HEK293 (cell line): Measurements from ENCODE around the gene SMIM30.

ENCODE experiments used
- CTCF ChIA-PET: fragments of 350-600 bp; formaldehyde crosslinking; extraction: SDS; loops from one replicate; lab custom pipeline; 2021; ENCODE audit warnings: antibody characterized with exemption; lab: Yijun Ruan, JAX
- POLR2A ChIA-PET: fragments of 300-600 bp; formaldehyde crosslinking; extraction: SDS; loops from one replicate; lab custom pipeline; 2020; ENCODE audit warnings: antibody characterized with exemption, inconsistent platforms; lab: Yijun Ruan, JAX
- H3K27ac ChIP-seq: fragments of 200-500 bp; sonication (Bioruptor generic); 2 replicates; pipeline ENCODE4 v1.5.1; 2014; ENCODE audit warnings: low read depth, low read length, control low read depth, inconsistent platforms; ENCODE audit errors: extremely low read depth
- H3K36me3 ChIP-seq, 2 experiments: fragments of 200-500 bp in 1 of 2; sonication (Bioruptor generic) in 1 of 2; 1 replicate in 1 of 2; 2 replicates in 1 of 2; pipeline ENCODE4 v1.5.1; 2014 to 2017; ENCODE audit warnings: inconsistent platforms in 2 of 2, low read length in 2 of 2; ENCODE audit not compliant: control insufficient read depth in 2 of 2, insufficient read depth in 1 of 2
- H3K4me1 ChIP-seq: fragments of 200-500 bp; sonication (Bioruptor generic); 2 replicates; pipeline ENCODE4 v1.5.1; 2014; ENCODE audit warnings: mild to moderate bottlenecking, low read length, inconsistent platforms; ENCODE audit not compliant: control insufficient read depth, insufficient read depth
- H3K4me3 ChIP-seq: 2 replicates; pipeline ENCODE4 v1.5.1; 2011; ENCODE audit warnings: low read depth, mild to moderate bottlenecking, control low read depth, low read length, moderate library complexity
- H3K9me3 ChIP-seq: fragments of 200-500 bp; sonication (Bioruptor generic); 2 replicates; pipeline ENCODE4 v1.5.1; 2014; ENCODE audit warnings: low read depth, low read length, inconsistent platforms; ENCODE audit not compliant: control insufficient read depth, insufficient read depth
- FEZF1 ChIP-seq: fragments of 450-650 bp; formaldehyde crosslinking; IDR thresholded peaks from 2 replicates; pipeline ENCODE4 v1.5.1; 2016; ENCODE audit warnings: missing biosample characterization, missing genetic modification characterization
- KLF9 ChIP-seq: fragments of 450-650 bp; formaldehyde crosslinking; IDR thresholded peaks from 2 replicates; pipeline ENCODE4 v1.5.1; 2016; ENCODE audit warnings: missing biosample characterization, missing genetic modification characterization, low read depth
- MYNN ChIP-seq: fragments of 450-650 bp; formaldehyde crosslinking; IDR thresholded peaks from 2 replicates; pipeline ENCODE4 v1.5.1; 2016; ENCODE audit warnings: missing biosample characterization, missing genetic modification characterization, borderline replicate concordance
- SCRT1 ChIP-seq: fragments of 450-650 bp; formaldehyde crosslinking; IDR thresholded peaks from 2 replicates; pipeline ENCODE4 v1.5.1; 2016; ENCODE audit warnings: missing biosample characterization, missing genetic modification characterization, borderline replicate concordance
- ZBTB20 ChIP-seq: fragments of 450-650 bp; formaldehyde crosslinking; IDR thresholded peaks from 2 replicates; pipeline ENCODE4 v1.5.1; 2016; ENCODE audit warnings: missing biosample characterization, missing genetic modification characterization
- ZBTB44 ChIP-seq: fragments of 450-650 bp; IDR thresholded peaks from 2 replicates; pipeline ENCODE4 v1.5.1; 2018; ENCODE audit warnings: missing biosample characterization, mild to moderate bottlenecking, missing genetic modification characterization
- ZBTB48 ChIP-seq: fragments of 450-650 bp; formaldehyde crosslinking; IDR thresholded peaks from 2 replicates; pipeline ENCODE4 v1.5.1; 2016; ENCODE audit warnings: missing biosample characterization, missing genetic modification characterization
- ZBTB8A ChIP-seq: fragments of 450-650 bp; formaldehyde crosslinking; IDR thresholded peaks from 2 replicates; pipeline ENCODE4 v1.5.1; 2016; ENCODE audit warnings: missing biosample characterization, missing genetic modification characterization
- ZFHX2 ChIP-seq: fragments of 450-650 bp; formaldehyde crosslinking; conservative IDR thresholded peaks from 2 replicates; pipeline ENCODE4 v1.5.1; 2016; ENCODE audit warnings: missing biosample characterization, missing genetic modification characterization
- ZNF114 ChIP-seq: fragments of 450-650 bp; formaldehyde crosslinking; IDR thresholded peaks from 2 replicates; pipeline ENCODE4 v1.5.0; 2017; ENCODE audit warnings: missing biosample characterization, missing genetic modification characterization
- ZNF202 ChIP-seq: fragments of 450-650 bp; formaldehyde crosslinking; IDR thresholded peaks from 2 replicates; pipeline ENCODE4 v1.5.1; 2016; ENCODE audit warnings: missing biosample characterization, missing genetic modification characterization, borderline replicate concordance
- ZNF239 ChIP-seq: fragments of 450-650 bp; formaldehyde crosslinking; IDR thresholded peaks from 2 replicates; pipeline ENCODE4 v1.5.1; 2016; ENCODE audit warnings: missing biosample characterization, missing genetic modification characterization
- ZNF311 ChIP-seq: fragments of 450-650 bp; formaldehyde crosslinking; IDR thresholded peaks from 2 replicates; pipeline ENCODE4 v1.5.1; 2017; ENCODE audit warnings: missing biosample characterization, missing genetic modification characterization, borderline replicate concordance
- ZNF350 ChIP-seq: fragments of 450-650 bp; formaldehyde crosslinking; IDR thresholded peaks from 2 replicates; pipeline ENCODE4 v1.5.0; 2017; ENCODE audit warnings: missing biosample characterization, mild to moderate bottlenecking, missing genetic modification characterization
- ZNF366 ChIP-seq: fragments of 450-650 bp; formaldehyde crosslinking; conservative IDR thresholded peaks from 2 replicates; pipeline ENCODE4 v1.5.1; 2016; ENCODE audit warnings: missing biosample characterization, missing genetic modification characterization
- ZNF426 ChIP-seq: fragments of 450-650 bp; formaldehyde crosslinking; IDR thresholded peaks from 2 replicates; pipeline ENCODE4 v1.5.1; 2017; ENCODE audit warnings: missing biosample characterization, missing genetic modification characterization, mild to moderate bottlenecking, inconsistent platforms, moderate library complexity
- ZNF548 ChIP-seq: fragments of 450-650 bp; formaldehyde crosslinking; IDR thresholded peaks from 2 replicates; pipeline ENCODE4 v1.5.1; 2016; ENCODE audit warnings: missing biosample characterization, missing genetic modification characterization
- ZNF585B ChIP-seq: fragments of 450-650 bp; formaldehyde crosslinking; IDR thresholded peaks from 2 replicates; pipeline ENCODE4 v1.5.1; 2016; ENCODE audit warnings: missing biosample characterization, missing genetic modification characterization
- ZNF629 ChIP-seq: fragments of 450-650 bp; formaldehyde crosslinking; IDR thresholded peaks from 2 replicates; pipeline ENCODE4 v1.5.1; 2017; ENCODE audit warnings: missing biosample characterization, missing genetic modification characterization
- ZNF670 ChIP-seq: fragments of 450-650 bp; formaldehyde crosslinking; IDR thresholded peaks from 2 replicates; pipeline ENCODE4 v1.5.1; 2016; ENCODE audit warnings: missing biosample characterization, missing genetic modification characterization, low read depth
- ZNF76 ChIP-seq: fragments of 450-650 bp; formaldehyde crosslinking; IDR thresholded peaks from 2 replicates; pipeline ENCODE4; 2016; ENCODE audit warnings: low read depth, missing biosample characterization, missing genetic modification characterization, borderline replicate concordance
- ZSCAN4 ChIP-seq: fragments of 450-650 bp; formaldehyde crosslinking; IDR thresholded peaks from 2 replicates; pipeline ENCODE4 v1.5.1; 2017; ENCODE audit warnings: missing biosample characterization, missing genetic modification characterization
- TF ChIP-seq, protein P1 (sequence below): fragments of 450-650 bp; formaldehyde crosslinking; IDR thresholded peaks from 2 replicates; pipeline ENCODE4 v1.5.1; 2016; ENCODE audit warnings: missing biosample characterization, missing genetic modification characterization, low read depth
- TF ChIP-seq, protein P2 (sequence below): fragments of 450-650 bp; formaldehyde crosslinking; IDR thresholded peaks from 2 replicates; pipeline ENCODE4 v1.5.1; 2016; ENCODE audit warnings: missing biosample characterization, missing genetic modification characterization
- TF ChIP-seq, protein P3 (sequence below): fragments of 450-650 bp; formaldehyde crosslinking; IDR thresholded peaks from 2 replicates; pipeline ENCODE4 v1.5.1; 2016; ENCODE audit warnings: missing biosample characterization, missing genetic modification characterization, low read depth

The SMIM30 gene

GRCh38 chr7:113099284-113099919, 19.0 kb downstream of the SMIM30 start (continued):
- TF ChIP-seq ZNF311 (tag by site-specific recombination) (no peak), ZNF76 (tag by site-specific recombination) (no peak), ZNF202 (no peak), MYNN (no peak), FEZF1 (tag by site-specific recombination) (no peak), ZNF670 (tag by site-specific recombination) (no peak)
- TF ChIP-seq, all 188 proteins: peak for 0

DNA sequence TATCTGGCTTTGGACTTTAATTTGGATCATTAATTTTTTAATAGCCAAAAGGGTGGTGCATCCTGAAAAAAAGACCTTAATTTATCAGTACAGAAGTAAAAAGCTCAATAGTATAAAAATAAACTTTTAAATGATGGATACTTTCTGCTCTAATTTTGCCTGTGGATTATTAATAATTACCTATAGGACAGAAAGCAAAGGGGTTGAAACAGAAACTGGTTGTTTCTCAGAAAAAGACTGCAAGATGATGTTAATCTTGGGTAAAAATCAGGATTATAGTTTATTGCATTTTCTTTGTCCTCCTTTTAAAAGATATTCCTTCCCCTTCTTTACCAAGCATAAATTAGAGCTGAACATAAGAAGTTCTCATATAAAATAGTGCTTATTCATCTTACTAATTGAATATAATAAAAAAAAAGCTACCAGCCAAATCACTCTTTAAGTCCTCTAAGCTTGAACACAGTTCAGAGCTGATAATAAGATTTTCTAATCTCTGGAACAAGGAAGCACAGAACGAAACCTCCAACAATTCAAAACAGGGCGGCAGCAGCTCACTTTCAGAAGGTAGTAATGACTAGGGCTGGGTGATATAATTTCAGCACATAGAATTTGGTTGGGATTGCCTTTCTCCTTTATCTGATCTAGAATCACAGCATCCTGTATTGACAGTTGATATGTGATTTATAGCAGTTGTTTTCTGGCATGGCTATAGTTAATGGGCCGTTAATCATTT, 23.7 kb downstream of the SMIM30 start:
- Histone ChIP-seq H3K9me3 (no peaks in the 10 kb centered on the region), H3K36me3 (no peaks in the 10 kb centered on the region), H3K27ac (no peak overlapping the region), H3K4me1 (no peaks in the 10 kb centered on the region), H3K4me3 (no peak overlapping the region)
- TF ChIP-seq ZNF366 (tag by site-specific recombination) (no peak), ZNF239 (tag by site-specific recombination) (no peak), SCRT1 (tag by site-specific recombination) (no peak), KLF9 (tag by site-specific recombination) (no peak), ZBTB20 (no peak), ZBTB48 (tag by site-specific recombination) (no peak), ZBTB44 (tag by site-specific recombination) (no peak), ZNF585B (no peak), ZNF426 (tag by site-specific recombination) (no peak)
- TF ChIP-seq, protein P1, sequence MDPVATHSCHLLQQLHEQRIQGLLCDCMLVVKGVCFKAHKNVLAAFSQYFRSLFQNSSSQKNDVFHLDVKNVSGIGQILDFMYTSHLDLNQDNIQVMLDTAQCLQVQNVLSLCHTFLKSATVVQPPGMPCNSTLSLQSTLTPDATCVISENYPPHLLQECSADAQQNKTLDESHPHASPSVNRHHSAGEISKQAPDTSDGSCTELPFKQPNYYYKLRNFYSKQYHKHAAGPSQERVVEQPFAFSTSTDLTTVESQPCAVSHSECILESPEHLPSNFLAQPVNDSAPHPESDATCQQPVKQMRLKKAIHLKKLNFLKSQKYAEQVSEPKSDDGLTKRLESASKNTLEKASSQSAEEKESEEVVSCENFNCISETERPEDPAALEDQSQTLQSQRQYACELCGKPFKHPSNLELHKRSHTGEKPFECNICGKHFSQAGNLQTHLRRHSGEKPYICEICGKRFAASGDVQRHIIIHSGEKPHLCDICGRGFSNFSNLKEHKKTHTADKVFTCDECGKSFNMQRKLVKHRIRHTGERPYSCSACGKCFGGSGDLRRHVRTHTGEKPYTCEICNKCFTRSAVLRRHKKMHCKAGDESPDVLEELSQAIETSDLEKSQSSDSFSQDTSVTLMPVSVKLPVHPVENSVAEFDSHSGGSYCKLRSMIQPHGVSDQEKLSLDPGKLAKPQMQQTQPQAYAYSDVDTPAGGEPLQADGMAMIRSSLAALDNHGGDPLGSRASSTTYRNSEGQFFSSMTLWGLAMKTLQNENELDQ (tag by site-specific recombination): no peak
- TF ChIP-seq, protein P2, sequence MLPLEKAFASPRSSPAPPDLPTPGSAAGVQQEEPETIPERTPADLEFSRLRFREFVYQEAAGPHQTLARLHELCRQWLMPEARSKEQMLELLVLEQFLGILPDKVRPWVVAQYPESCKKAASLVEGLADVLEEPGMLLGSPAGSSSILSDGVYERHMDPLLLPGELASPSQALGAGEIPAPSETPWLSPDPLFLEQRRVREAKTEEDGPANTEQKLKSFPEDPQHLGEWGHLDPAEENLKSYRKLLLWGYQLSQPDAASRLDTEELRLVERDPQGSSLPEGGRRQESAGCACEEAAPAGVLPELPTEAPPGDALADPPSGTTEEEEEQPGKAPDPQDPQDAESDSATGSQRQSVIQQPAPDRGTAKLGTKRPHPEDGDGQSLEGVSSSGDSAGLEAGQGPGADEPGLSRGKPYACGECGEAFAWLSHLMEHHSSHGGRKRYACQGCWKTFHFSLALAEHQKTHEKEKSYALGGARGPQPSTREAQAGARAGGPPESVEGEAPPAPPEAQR (tag by site-specific recombination): no peak
- ChIA-PET CTCF (interaction anchor here (0.6 to 0.7 kb wide), 2 partner anchors 60 to 81 kb away, joined by 3 read pairs; no protein-coding TSS in a partner anchor), POLR2A (interaction anchor here (1.3 kb wide), 1 partner anchor 24 kb away, joined by 3 read pairs; no protein-coding TSS in a partner anchor)

- ChIA-PET CTCF (interaction anchor here (0.5 kb wide), 1 partner anchor 9 kb away, joined by 5 read pairs; no protein-coding TSS in a partner anchor), POLR2A (no interaction called here)
- TF ChIP-seq ZNF350 (tag by site-specific recombination) (no peak), ZNF548 (tag by site-specific recombination) (no peak), ZNF629 (tag by site-specific recombination) (no peak), ZFHX2 (tag by site-specific recombination) (no peak), ZBTB8A (tag by site-specific recombination) (no peak), ZSCAN4 (no peak), ZNF114 (no peak)
- TF ChIP-seq, protein P3, sequence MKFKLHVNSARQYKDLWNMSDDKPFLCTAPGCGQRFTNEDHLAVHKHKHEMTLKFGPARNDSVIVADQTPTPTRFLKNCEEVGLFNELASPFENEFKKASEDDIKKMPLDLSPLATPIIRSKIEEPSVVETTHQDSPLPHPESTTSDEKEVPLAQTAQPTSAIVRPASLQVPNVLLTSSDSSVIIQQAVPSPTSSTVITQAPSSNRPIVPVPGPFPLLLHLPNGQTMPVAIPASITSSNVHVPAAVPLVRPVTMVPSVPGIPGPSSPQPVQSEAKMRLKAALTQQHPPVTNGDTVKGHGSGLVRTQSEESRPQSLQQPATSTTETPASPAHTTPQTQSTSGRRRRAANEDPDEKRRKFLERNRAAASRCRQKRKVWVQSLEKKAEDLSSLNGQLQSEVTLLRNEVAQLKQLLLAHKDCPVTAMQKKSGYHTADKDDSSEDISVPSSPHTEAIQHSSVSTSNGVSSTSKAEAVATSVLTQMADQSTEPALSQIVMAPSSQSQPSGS (tag by site-specific recombination): no peak
Measured at GRCh38 chr7:113093561-113093960, 24.8 kb downstream of the SMIM30 start.

More at GRCh38 chr7:113093561-113093960, 24.8 kb downstream of the SMIM30 start:
- H3K36me3 ChIP-seq: no peaks in the 10 kb centered on the region
- no peak overlapping the region for H3K27ac ChIP-seq
- H3K4me3 ChIP-seq: no peak overlapping the region
- no peaks in the 10 kb centered on the region for H3K4me1 ChIP-seq
- no peaks in the 10 kb centered on the region for H3K9me3 ChIP-seq
